H4 (cell line): Measurements from ENCODE around the gene RBM12. TPM values are rescaled to one million over a fixed set of nuclear protein-coding genes. Genes with fewer than 3 reads are reported as not detected.

Source experiments
- DNase-seq: peaks from one replicate; pipeline ENCODE4 v3.0.0-alpha.2; 2015; ENCODE audit warnings: low spot score
- total RNA-seq: library from RNA; depleted of rRNA; stranded (reverse); fragments of >200 nt; shearing (Covaris generic); gene quantifications from 2 replicates; pipeline ENCODE4 v1.2.3, GENCODE V29; 2014

Gene RBM12
- total RNA-seq, 1 experiment from 2014 or later = 62.3 TPM

DNA sequence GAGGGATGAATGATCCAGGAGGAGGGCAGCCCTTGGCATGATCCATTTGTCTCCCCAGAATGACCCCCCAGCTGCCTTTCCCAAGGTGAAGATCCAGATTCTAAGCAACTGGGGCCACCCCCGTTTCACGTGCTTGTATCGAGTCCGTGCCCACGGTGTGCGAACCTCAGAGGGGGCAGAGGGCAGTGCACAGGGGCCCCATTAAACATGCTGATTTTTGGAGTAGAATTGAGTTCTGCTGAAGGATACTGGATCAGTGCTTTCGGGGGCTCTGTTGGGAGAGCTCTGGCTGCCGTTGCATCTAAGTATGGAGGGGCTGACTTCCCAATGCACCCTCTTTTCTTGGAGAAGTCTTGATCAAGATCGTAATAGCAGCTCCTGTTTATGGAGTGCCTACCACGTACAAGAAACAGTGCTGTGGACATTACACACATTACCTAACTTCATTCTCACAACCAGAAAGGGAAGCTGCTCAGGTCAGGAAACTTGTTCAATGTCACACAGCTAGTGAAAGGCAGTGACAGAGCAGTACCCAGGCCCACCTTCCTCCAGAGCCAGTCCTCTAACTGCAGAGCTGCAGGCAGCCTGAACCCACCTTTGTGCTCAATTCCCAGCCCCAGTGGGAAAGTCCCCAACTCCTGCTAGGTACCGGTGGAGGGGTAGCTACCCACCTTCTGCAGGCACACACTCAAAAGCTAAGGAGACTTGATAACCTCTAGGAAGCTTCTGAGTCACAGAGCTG lies 43.7 kb downstream of the RBM12 start:
- DNase-seq = no peak

DNA sequence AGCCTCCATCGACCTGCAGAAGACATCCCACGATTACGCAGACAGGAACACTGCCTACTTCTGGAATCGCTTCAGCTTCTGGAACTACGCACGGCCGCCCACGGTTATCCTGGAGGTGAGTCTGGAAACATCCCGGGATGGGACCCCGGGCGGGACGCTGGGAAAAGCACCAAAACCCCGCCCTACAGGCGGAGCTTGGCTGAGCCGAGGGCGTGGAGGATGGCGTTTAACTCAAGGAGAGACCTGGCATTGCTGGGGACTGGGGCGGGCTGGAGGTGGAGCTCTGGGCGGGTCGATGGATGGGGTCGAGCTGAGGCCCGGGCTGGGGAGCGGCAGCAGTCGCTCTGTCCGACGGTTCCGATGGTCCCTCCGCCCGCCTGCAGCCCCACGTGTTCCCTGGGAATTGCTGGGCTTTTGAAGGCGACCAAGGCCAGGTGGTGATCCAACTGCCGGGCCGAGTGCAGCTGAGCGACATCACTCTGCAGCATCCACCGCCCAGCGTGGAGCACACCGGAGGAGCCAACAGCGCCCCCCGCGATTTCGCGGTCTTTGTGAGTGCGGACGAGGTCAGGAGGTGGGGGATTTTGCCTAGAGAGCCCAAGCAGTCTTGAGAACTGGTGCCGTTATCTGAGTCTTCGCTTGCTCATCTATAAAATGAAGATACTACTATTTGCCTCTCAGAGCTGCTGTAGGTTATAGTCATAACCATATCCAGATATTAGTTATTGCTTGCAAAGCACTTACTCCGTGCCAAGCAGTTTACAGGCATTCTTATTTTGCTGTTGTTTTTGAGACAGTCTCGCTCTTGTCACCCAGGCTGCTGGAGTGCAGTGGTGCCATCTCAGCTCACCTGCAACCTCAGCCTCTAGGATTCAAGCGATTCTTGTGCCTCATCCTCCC lies 45.3 kb downstream of the RBM12 start:
- peak; percentile 63 for DNase-seq

DNA sequence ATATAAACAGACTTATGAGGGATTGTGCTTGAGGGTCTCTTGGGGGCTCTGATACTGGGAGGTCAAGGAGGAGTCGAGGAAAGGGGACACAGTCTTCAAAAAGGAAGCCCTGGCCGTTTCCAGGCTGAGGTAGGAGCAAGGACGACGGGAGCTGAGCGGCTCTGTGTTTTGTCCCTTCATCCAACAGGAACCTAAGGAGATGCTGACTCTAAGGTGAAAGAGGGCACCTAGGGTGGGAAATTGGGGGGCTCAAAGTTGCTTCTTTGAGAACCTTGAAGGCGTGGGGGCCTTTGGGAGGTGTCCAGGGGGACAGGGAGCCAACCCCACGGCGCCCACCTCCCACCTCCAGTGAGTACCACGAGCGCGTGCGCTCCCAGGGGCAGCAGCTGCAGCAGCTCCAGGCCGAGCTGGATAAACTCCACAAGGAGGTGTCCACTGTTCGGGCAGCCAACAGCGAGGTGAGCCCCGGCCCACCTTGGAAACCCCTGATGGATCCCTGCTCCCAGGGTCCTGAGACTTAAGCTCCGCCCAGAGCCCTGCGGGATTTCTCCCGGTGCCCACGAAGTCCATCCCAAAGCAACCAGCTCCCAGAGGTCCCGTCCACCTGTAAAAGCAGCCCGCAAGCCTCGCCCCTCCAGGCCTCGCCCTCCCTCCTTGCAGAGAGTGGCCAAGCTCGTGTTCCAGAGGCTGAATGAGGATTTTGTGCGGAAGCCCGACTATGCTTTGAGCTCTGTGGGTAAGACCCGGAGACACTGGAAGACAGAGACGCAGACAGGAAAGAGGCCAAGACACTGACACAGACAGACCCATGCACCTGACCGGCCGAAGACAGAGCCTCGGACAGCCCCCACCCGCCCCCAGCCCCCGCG lies 46.2 kb downstream of the RBM12 start:
- DNase-seq = no peak

DNA sequence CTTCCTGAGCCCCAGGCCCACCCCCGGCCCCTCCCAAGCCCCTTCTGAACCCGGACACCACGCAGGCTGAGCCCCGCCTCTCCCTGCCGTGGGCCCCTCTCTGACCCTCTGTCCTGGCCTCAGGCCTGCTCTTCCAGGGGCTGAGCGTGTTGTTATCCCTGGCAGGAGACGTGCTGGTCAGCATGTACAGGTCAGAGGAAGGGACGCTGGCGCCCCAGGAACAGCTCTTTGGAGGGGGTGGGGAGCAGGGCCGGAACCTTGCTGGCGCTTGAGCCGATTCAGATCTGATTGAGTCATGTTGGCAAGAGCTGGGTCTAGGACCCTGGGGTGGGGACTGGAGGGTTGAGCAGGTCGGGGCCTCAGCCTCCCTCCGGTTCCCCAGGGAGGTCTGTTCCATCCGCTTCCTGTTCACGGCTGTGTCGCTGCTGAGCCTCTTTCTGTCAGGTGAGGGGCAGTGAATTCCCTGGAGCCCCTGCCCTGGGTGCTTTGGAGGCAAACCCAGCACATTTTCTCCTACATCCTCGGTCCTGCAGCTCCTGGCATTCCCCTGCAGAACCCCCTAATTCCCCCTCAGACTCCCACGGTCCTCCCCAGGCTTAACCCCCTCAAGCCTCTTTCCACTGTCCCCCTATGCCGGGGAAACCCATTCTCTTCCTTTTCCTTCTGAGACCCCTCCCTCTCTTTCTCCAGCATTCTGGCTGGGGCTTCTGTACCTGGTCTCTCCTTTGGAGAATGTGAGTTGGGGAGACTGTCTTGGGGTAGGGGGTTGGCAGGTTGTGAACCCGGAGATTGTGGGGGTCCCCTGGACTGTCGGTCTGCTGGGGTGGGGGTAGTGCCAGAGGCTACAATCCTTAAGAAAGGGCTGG lies 47.1 kb downstream of the RBM12 start:
- DNase-seq = no peak

DNA sequence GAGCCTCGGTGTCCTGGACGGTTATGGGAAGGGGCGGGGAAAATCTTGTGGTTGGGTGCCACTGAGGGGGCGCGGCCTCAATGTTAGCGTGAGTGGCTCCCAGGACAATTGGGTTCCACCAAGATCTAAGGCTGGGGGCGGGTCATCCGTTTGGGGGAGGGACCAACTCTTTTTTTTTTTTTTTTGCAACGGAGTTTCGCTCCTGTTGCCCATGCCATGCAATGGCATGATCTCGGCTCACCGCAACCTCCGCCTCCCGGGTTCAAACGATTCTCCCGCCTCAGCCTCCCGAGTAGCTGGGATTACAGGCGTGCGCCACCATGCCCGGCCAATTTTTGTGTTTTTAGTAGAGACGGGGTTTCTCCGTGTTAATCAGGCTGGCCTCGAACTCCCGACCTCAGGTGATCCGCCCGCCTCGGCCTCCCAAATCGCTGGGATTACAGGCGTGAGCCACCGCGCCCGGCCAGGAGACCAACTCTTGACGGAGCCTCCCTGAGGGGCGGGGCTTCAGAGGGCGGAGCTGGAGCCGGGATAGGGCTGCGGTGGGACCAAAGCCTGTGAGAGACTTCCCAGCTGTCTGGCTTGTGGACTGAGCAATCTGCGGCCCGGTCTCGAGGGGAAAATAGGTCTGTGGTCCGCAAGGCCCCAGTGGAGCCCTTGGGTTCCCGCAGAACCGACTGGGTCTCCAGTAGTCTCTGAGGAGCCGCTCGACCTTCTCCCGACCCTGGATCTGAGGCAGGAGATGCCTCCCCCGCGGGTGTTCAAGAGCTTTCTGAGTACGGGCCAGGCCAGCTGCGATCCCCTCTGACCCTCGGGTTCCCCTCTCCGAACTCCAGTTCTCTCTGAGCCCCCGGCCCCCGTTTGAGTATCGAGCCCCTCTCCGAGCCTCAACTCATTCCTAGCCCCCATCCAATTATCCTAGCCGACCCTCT lies 48.0 kb downstream of the RBM12 start:
- peak; percentile 98 for DNase-seq

DNA sequence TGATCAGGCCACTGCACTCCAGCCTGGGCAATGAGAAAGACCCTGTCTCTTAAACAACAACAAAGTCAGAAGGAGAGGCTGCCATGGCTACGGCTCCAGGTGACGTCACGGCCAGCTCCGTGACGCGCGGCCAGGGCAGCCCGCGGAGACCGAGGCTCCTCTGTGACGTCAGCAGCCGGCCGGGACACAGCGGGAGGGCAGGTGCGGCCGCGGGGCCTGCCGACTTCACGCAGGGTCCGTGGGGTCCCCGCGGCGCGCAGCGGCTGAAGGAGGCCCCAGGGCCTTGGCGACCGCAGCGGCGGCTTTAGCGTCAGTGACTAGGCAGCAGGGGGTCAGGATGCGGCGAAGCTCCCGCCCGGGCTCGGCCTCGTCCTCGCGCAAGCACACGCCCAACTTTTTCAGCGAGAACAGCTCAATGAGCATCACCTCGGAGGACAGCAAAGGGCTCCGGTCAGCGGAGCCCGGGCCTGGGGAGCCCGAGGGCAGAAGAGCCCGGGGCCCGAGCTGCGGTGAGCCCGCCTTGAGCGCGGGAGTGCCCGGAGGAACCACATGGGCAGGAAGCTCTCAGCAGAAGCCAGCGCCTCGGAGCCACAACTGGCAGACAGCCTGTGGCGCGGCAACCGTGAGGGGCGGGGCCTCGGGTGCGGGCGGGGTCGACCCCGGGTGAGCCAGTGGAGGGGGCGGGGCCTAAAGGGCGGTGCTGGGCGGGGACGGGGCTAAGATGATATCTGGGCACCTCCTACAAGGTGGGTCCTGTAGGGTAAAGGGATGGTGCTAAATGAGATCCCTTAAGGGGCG lies 48.8 kb downstream of the RBM12 start, which contains the start of gene SPAG4:
SPAG4 (plus strand) TSS at position 163 of the 798 bp plus-strand sequence; CDS start at position 338, 175 bp downstream.
- peak; percentile 70 for DNase-seq

DNA sequence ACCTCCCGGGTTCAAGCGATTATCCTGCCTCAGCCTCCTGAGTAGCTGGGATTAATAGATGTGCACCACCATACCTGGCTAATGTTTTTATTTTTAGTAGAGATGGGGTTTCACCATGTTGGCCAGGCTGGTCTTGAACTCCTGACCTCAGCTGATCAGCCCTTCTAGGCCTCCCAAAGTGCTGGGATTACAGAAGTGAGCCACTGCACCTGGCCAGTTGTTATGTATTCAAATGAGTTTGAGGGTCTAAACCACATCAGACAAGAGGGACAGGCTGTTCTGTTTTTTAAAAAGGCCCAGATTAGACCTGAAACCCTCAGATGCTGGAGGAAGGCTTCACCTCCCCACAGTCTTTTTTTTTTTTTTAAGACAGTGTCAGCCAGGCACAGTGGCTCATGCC lies 53.2 kb downstream of the RBM12 start:
- no peak for DNase-seq

DNA sequence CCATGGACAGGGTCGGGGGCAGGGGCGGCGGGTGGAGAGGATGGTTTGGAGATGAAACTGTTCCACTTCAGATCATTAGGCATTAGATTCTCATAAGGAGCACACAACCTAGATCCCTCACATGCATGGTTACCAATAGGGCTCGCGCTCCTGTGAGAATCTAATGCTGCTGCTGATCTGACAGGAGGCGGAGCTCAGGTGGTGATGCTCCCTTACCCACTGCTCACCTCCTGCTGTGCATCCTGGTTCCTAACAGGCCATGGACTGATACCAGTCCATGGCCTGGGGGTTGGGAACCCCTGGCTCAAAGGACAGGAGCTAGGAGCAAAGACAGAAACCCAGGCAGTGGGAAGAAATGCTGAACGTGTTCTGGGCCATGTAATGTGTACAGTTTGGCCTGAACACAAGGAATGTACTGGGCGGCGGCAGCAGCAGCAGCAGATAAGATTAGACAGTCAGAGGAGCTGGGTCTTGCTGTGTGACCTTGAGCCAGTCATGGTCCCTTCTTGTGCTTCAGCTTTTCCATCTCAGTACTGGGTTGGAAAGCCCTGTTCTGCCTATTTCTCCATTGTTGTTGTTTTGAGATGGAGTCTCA lies 53.8 kb downstream of the RBM12 start:
- no peak for DNase-seq

DNA sequence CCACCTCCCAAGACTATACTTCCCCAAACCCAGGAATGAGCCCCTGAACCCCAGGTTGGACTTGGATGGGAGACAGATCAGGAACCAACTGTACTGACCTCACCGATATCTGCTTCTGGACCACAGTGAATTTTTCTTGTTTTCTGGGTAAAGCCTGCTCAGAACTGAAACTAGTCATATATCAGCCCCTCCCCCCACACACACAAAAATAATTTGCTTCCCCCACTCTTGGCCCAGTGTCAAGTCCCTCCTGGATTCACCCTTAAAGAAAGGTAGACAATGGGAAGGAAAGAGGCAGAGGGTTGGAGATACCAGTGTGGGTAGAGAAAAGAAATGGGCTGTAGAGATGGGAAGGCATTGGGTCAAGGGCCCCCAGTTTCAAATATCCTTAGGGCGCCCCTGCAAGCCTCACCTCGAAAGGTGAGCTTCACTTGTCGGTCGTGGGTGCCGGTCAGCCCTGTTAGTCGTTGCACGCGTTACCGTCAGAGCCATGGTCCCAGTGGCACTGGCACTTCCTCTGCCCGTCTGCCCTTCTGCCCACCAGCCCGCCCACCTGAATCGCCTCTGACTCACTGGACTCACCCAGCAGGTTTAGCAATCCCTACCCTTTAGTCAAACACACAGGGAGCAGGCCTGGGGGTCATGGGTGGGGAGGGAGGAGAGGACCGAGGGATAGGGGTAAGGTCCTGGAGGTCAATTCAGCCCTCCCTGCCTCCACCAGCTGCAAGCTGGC lies 57.5 kb downstream of the RBM12 start:
- DNase-seq = no peak

DNA sequence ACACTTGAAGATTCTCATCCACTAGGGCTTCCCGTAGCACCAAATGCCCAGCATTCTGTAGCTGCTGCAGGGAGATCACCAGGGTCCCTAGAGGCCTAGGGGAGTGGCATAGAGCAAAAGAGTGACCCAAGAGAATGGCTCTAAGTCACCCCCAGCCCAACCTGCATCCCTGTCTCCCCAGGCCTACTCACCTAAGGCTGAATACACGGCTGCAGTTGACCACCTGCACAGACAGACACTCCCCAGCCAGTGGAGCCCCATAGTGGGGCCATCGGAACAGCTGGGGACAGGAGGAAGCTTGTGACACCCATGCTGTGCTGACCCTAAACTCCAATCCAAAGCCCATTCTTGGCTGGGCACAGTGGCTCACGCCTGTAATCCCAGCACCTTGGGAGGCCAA lies 58.6 kb downstream of the RBM12 start:
- DNase-seq = no peak

DNA sequence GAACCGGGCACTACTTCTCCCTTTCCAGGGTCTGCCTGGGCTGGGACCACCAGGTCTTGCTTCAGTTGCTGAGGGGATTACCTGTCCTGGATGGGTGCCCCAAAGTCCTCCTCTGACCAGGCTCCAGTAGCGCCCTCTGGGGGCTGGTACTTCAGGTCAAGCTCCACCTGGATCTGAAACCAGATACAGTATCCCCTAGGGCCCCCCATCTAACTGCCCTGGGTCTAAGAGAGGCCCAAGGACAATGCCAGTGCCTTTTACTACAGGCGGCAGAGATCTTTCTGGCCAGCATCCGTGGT lies 60.3 kb downstream of the RBM12 start:
- no peak for DNase-seq

DNA sequence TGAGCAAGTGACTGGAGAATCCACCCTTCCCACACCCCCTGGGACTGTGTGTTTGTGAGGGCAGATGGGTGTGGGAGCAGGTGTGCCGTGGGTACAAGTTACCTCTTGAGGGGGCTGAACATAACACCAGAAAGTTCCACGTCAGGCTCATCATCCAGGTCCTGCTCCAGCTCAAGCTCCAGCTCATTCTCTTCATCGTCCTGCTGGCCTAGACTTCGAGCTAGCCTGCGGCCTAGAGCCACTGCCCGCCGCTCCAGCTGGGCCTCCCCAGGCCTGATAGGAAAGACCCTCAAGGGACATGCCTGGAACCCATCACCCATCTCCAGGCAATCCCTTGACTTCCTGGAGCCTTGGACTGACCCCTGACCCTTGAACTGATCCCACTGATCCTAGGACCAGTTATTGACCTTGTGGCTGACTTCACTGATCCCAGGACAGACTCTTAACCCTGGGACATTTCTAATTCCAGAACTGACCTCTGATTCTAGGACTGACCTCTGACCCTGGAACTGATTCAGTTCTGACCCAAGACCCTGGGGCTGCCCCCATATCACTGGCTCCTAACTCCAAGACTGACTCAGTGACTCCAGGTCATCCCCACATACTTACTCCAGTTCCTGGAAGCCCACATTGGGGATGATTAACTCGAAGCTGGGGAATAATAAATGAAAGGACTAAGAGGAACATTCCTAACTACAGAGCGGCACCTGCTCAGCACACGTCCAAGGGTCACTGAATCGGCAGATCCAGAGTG lies 60.8 kb downstream of the RBM12 start:
- DNase-seq = no peak

DNA sequence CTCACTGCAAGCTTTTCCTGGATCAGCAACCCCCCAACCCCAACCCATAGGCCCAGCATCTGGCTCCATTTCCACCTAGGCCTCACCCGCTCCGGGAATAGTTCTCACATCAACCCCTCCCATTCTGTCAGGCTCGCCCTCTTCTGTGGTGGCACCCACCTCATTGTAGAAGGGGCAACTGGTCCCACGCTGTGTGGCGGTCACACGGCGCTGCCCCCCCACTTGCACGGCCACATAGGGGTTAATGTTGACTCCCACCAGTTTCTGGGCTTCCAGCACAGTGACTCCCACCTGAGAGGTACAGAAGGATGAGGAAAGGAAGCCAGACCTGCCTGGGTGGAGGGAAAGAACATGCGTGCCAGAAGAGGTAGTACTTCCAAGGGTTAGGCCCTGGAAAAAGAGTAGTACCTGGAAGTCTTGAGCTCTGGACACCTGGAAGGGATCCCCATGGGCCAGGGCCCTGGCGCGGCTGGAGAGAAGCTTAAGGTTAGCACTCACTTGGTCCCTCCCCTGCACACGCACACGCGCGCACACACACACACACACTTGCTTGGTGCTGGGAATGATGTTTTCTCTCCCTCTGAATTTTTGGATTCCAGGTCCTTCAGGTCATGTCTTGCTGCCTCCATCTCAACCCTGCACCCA lies 61.7 kb downstream of the RBM12 start:
- DNase-seq = no peak

DNA sequence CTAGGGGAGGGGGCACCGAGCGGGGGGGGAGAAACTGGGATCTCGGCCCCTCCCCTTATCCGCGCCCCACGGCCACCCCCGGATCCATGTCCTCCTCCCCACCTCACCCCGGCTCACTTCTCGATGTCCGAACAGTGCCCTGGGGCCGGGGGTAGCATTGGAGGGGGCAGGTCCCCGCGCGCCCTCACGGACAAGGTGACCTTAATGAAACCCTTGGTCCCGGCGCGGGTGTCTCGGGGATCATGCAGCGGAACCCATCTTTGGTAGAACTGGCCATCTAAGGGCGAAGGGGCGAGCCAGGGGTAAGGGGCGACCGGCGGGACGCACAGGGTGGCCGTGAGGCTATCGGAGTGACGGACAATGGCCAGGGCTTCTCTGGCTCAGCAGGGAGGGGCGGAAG lies 62.7 kb downstream of the RBM12 start:
- no peak for DNase-seq

DNA sequence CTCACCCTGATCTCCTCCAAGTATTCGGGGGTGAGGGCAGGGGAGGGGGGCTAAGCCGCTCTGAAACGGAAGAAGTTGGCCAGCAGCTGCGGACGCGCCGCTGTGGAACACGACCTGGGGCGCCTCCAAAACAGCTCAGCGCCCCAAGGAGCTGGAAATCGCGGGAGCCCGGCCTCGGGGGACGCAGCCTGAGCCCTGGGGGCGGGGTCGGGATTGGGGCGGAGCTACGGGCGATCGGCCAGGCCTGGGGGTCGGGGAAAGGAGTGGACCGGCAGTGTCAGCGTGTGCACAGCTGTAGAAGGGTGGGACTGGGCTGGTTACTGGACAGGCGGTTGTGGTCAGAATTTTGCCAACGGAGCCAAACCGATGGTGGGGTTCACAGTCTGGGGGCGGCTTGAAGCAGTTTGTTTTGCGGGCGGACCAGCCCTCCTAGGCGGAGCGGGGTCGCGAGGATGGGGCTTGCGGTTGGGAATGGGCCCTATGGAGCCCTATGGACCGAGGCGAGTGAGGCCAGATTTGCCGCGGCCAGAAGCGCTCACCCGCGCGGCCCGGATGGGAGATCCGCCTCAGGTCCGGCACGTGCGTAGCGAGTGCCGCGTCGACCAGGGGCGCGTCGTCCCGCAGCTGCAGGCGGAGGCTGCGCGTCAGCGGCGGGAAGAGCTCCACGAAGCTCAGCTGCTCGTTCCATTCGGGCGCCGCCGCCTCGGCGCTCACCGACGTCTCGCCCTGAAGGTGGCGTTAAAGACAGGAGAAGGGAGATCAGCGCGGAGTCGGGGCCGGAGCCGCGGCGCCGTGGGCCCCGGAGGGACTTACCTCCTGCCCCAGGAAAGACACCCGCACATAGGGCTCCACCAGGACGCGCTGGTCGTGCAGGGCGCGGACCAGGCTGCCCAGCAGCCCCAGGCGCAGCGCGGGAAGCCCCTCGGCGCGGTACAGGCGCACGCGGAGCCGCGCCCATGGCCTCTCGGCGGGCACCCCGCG lies 63.4 kb downstream of the RBM12 start:
- DNase-seq = no peak
